ENCODE measurements around the gene SLC47A2. TPM values are rescaled to one million over a fixed set of nuclear protein-coding genes. Genes with fewer than 3 reads are reported as not detected.
A peak's percentile ranks its signal among the peaks of the same experiment; 100 is the strongest.

Gene SLC47A2
- total RNA-seq, 4 donors from 2014 or later, result not detected

DNA sequence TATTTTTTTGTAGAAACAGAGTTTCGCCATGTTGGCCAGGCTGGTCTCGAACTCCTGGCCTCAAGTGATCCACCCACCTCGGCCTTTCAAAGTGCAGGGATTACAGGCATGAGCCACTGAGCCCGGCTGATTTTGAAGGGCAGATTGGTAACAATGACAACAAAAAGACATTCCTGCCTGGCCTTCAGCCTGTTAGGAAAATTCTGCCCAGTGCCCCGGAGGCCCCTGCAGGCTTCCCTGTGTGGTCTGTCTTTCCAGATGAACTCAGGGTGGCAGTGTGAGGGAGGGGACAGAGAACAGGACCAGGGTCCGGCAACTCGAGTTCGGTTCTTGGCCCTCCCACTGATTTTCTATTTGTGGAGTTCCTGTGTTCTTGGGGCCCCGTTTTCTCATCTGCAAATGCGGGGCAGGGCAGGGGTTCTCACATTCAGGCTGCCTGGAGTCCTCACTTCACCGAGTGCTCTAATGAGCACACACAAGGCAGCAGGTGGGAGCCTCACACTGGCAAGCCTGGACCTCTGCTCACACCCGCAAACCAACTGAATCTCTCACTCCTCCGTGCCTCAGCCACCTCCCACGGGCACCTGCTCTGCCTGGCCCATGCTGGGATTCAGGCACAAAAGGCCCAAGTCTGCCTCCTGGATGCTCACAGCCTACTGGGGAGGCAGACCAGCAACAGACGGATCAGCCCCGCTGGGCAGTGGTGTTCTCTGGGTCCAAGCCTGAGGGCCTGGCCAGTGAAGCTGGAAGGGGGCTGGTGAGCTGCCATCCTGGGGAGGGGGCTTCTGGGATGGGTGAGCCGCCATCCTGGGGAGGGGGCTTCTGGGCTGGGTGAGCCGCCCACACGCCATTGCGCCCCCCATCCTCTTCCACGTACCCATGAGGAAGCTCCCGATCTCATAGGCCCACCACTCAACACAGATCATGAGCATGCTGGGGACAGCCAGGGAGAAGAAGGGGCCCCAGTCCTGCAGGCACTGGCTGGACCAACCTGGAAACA is 10.3 kb downstream of the SLC47A2 start:
- no peaks in the 10 kb centered on the region for H3K27me3 ChIP-seq
- no peaks in the 10 kb centered on the region for H3K9me3 ChIP-seq
- intact Hi-C loops (cut with DNase I), result no loop called here
- 87% methylated on average over 20 of the region's 22 CpGs for WGBS
- H3K27ac ChIP-seq (replicated peaks in 1 of 4), result no peak overlapping the region
- H3K4me3 ChIP-seq, result no peak overlapping the region
- H3K36me3 ChIP-seq, result no peaks in the 10 kb centered on the region
- H3K4me1 ChIP-seq, result peaks cover 6 to 24% (median 8%) of the 10 kb centered on the region in 4 donors
- DNase-seq (ENCODE audit: extremely low spot score), result peak; percentile 91
- no peak for TF ChIP-seq POLR2AphosphoS5 (IDR thresholded peaks at IDR 0.05)
- TF ChIP-seq, protein P1, sequence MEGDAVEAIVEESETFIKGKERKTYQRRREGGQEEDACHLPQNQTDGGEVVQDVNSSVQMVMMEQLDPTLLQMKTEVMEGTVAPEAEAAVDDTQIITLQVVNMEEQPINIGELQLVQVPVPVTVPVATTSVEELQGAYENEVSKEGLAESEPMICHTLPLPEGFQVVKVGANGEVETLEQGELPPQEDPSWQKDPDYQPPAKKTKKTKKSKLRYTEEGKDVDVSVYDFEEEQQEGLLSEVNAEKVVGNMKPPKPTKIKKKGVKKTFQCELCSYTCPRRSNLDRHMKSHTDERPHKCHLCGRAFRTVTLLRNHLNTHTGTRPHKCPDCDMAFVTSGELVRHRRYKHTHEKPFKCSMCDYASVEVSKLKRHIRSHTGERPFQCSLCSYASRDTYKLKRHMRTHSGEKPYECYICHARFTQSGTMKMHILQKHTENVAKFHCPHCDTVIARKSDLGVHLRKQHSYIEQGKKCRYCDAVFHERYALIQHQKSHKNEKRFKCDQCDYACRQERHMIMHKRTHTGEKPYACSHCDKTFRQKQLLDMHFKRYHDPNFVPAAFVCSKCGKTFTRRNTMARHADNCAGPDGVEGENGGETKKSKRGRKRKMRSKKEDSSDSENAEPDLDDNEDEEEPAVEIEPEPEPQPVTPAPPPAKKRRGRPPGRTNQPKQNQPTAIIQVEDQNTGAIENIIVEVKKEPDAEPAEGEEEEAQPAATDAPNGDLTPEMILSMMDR (IDR thresholded peaks at IDR 0.05), result no peak

DNA sequence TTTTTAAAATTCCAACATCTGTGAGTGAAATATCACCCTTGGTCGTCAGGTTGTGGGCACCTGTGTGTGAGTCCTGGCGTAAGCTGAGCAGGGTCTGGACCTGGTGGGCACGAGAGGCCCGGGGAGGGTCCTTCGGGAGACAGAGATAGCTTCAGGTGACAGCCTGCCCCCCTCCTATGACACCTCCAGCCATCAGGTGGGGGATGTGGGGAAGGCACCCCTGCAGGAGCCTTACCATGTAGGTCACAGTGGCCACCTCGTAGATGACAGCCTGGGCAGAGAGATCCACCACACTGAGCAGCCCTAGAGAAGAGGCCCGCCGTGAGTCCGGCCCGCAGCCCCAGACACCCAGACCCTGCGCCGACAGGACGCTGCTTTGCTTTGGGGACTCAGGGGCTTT is 11.2 kb downstream of the SLC47A2 start:
- Histone ChIP-seq H3K4me1 (peaks cover 6 to 24% (median 8%) of the 10 kb centered on the region in 4 donors), H3K4me3 (no peak overlapping the region), H3K9me3 (no peaks in the 10 kb centered on the region), H3K27me3 (no peaks in the 10 kb centered on the region), H3K36me3 (no peaks in the 10 kb centered on the region), H3K27ac (replicated peaks in 1 of 4) (no peak overlapping the region)
- peak; percentile 57 for DNase-seq (ENCODE audit: extremely low spot score)
- TF ChIP-seq, protein P1 (IDR thresholded peaks at IDR 0.05), result no peak
- TF ChIP-seq POLR2AphosphoS5 (IDR thresholded peaks at IDR 0.05) (no peak), EP300 (IDR thresholded peaks at IDR 0.05) (no peak), POLR2A (IDR thresholded peaks at IDR 0.05; ENCODE audit: low read depth) (no peak)
- intact Hi-C loops (cut with DNase I), result no loop called here
- 91% methylated on average over 12 of the region's 13 CpGs for WGBS

DNA sequence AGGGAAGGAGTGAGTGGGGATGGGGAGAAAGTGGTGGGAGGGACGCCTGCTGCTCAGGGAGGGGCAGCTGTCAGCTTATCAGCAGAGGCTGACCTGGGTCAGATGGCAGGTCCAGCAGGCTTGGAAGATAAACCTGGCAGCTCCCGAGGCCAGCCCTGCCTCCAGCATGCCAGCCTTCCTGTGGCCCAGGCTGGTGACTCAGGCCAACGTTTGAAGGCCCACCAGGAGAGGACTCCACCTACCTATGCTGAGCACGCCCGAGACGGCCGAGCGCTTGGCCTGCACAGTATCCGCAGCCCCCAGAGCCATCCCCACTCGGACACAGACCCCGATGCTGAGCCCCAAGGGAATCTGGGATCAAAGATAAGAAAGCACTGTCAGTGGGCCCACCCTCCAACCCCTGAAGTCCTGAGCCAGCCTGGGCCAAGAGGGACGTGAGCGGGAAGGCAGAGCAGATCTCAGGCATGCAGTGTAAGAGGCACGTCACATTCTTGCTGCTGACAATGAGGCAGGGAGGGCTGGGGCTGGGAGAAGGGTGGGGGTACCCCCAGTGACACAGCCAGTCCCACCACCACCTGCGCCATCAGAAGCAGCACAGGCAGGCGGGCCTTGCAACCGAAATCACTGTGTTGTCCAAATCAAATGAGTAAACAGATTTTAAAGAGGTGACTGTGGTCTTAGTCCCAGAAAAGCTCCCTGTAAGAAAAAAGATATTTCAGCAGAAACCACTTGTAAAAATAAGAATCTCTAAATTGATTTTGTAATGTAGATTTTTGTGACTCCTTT is 12.4 kb downstream of the SLC47A2 start:
- DNase-seq (ENCODE audit: extremely low spot score), result peak; percentile 77
- intact Hi-C loops (cut with DNase I), result no loop called here
- WGBS, result 81% methylated on average over 17 of the region's 17 CpGs

DNA sequence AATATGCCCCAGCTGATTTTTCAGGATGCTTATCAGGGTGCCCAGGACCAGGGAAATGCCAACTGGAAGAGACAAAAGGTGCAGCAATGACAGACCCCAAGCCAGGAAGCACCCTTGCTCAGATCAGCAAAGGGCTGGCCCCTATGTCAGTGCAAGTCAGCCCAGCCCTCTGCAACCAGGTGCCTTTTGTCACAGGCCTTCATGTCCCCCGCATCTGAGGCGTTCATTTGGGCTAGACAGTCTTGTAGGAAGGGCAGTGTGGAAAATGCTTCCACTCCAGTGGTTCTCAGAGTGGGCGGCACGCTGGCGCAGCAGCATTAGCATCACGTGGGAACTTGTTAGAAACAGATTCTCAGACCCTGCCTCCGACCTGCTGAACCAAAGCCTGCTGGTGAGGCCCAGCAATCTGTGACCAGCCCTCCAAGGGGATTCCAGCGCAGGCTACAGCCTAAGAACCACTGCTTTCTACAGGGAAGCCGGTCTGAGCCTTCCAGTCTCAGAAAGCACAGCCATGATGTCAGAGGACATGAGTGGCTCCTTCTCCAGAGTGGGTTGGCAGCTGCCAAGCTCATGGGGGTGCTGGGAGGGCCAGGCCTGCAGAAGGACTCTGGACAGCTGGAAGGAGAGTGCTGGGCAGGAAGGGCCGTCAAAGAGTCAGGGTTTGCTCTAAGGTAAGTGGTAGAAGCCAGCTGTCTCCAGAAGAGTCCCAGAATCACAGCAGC is 13.1 kb downstream of the SLC47A2 start:
- DNase-seq (ENCODE audit: extremely low spot score), result peak; percentile 90
- intact Hi-C loops (cut with DNase I), result no loop called here
- no peaks in the 10 kb centered on the region for H3K36me3 ChIP-seq
- peak overlapping the region in 2 of 4 donors; percentile 31 to 39 for H3K27ac ChIP-seq (replicated peaks in 1 of 4)
- 67% methylated on average over 1 of the region's 10 CpGs for WGBS
- H3K4me3 ChIP-seq, result no peak overlapping the region
- no peaks in the 10 kb centered on the region for H3K27me3 ChIP-seq
- H3K9me3 ChIP-seq, result no peaks in the 10 kb centered on the region
- peaks cover 6 to 24% (median 8%) of the 10 kb centered on the region in 4 donors for H3K4me1 ChIP-seq
- TF ChIP-seq POLR2AphosphoS5 (IDR thresholded peaks at IDR 0.05), result no peak
- no peak for TF ChIP-seq EP300 (IDR thresholded peaks at IDR 0.05)
- TF ChIP-seq POLR2A (IDR thresholded peaks at IDR 0.05; ENCODE audit: low read depth), result no peak
- TF ChIP-seq, protein P1 (IDR thresholded peaks at IDR 0.05), result no peak

More for the DNA sequence above, 12.4 kb downstream of the SLC47A2 start:
- H3K4me1 ChIP-seq, result peaks cover 6 to 24% (median 8%) of the 10 kb centered on the region in 4 donors
- no peak overlapping the region for H3K4me3 ChIP-seq
- H3K27ac ChIP-seq (replicated peaks in 1 of 4), result peak overlapping the region in 1 of 4 donors; percentile 39
- TF ChIP-seq, protein P1 (IDR thresholded peaks at IDR 0.05), result no peak
- TF ChIP-seq EP300 (IDR thresholded peaks at IDR 0.05), result no peak
- no peak for TF ChIP-seq POLR2AphosphoS5 (IDR thresholded peaks at IDR 0.05)
- TF ChIP-seq POLR2A (IDR thresholded peaks at IDR 0.05; ENCODE audit: low read depth), result no peak
- no peaks in the 10 kb centered on the region for H3K9me3 ChIP-seq
- no peaks in the 10 kb centered on the region for H3K36me3 ChIP-seq
- H3K27me3 ChIP-seq, result no peaks in the 10 kb centered on the region

Measured in esophagus muscularis mucosa (tissue), 4 donors.